ENCODE measurements around the gene INF2. TPM values are rescaled to one million over a fixed set of nuclear protein-coding genes. Genes with fewer than 3 reads are reported as not detected.
A peak's percentile ranks its signal among the peaks of the same experiment; 100 is the strongest.

Gene INF2
- polyA plus RNA-seq, 1 experiment: 39.9 TPM

DNA sequence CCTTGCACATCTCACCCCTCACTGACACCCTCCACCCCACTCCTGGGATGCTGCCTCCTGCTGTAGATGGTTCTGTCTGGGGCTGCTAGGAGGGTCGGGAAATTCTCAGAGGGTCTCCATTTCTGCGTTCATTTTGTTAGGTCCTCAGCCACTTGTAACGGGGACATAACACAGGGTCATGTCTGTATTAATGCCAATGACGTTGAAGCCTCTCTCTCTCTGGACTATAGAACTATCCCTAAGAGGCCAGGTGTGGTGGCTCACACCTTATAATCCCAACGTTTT lies 78.2 kb downstream of the INF2 start:
- TF ChIP-seq, protein P1, sequence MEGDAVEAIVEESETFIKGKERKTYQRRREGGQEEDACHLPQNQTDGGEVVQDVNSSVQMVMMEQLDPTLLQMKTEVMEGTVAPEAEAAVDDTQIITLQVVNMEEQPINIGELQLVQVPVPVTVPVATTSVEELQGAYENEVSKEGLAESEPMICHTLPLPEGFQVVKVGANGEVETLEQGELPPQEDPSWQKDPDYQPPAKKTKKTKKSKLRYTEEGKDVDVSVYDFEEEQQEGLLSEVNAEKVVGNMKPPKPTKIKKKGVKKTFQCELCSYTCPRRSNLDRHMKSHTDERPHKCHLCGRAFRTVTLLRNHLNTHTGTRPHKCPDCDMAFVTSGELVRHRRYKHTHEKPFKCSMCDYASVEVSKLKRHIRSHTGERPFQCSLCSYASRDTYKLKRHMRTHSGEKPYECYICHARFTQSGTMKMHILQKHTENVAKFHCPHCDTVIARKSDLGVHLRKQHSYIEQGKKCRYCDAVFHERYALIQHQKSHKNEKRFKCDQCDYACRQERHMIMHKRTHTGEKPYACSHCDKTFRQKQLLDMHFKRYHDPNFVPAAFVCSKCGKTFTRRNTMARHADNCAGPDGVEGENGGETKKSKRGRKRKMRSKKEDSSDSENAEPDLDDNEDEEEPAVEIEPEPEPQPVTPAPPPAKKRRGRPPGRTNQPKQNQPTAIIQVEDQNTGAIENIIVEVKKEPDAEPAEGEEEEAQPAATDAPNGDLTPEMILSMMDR (IDR thresholded peaks at IDR 0.05; ENCODE audit: insufficient read depth, low read depth, low read length): no peak
- ChIA-PET CTCF (interaction anchor here (1.3 to 6.3 kb wide), 7 partner anchors 9 to 201 kb away, joined by 3 to 76 read pairs (median 12); partner anchors contain the start of gene SIVA1), POLR2A (no interaction called here)
- no peak overlapping the region for H3K4me3 ChIP-seq (ENCODE audit: low read depth, low read length)
- no peaks in the 10 kb centered on the region for H3K27me3 ChIP-seq (ENCODE audit: control insufficient read depth, insufficient read depth, low read length)
- no peak for DNase-seq (ENCODE audit: low read depth)
- peaks cover 20% of the 10 kb centered on the region for H3K36me3 ChIP-seq (ENCODE audit: control insufficient read depth, insufficient read depth, low read length)

DNA sequence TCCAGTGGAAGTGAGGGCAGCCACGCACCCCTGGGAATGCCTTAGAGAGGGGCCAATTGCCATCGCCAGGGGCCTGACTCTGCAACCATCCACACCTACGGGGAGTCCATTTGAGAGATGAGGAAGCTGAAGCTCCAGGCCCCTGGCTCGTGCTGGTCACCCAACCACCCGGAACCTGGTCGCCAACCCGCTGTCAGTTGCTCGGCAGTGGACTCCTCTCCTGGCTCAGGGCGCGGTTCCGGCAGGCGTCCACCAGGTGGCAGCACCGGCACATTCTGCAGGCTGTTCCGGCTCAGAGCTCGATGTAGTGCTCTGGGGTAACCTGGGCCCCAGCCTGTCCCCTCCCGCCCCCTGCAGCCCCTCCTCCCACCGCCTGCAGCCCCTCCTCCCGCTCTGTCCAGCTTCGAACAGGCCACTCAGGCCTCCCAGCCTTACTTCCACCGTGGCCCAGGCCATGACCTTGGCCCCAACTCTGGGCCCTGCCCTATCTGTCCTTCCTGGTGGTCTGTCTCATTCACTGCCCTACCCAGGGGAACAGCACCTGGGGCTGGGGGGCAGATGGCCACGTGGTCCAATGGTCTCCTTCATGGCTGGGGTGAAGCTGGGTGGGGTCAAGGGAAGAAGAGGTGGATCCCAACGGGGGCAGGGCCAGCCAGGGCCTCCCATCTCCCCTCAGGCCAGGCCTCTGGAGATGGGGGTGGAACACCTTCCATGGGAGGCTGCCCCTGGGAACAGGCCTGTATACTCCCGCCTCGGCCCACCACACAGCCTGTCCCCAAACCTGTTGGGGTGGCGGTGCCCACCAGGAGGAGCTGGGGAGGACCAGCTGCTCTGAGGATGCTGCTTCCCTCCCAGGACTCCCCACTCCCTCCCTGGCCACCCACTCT lies 79.3 kb downstream of the INF2 start:
- peak; percentile 6 for DNase-seq (ENCODE audit: low read depth)
- TF ChIP-seq, protein P1 (IDR thresholded peaks at IDR 0.05; ENCODE audit: insufficient read depth, low read depth, low read length): peak; percentile 92
- CTCF ChIA-PET: interaction anchor here (0.6 to 6.3 kb wide), 34 partner anchors 8 to 277 kb away, joined by 3 to 76 read pairs (median 4); partner anchors contain the start of gene SIVA1
- Histone ChIP-seq H3K27me3 (ENCODE audit: control insufficient read depth, insufficient read depth, low read length) (no peaks in the 10 kb centered on the region), H3K4me3 (ENCODE audit: low read depth, low read length) (no peak overlapping the region), H3K36me3 (ENCODE audit: control insufficient read depth, insufficient read depth, low read length) (peaks cover 25% of the 10 kb centered on the region)
- POLR2A ChIA-PET: no interaction called here

DNA sequence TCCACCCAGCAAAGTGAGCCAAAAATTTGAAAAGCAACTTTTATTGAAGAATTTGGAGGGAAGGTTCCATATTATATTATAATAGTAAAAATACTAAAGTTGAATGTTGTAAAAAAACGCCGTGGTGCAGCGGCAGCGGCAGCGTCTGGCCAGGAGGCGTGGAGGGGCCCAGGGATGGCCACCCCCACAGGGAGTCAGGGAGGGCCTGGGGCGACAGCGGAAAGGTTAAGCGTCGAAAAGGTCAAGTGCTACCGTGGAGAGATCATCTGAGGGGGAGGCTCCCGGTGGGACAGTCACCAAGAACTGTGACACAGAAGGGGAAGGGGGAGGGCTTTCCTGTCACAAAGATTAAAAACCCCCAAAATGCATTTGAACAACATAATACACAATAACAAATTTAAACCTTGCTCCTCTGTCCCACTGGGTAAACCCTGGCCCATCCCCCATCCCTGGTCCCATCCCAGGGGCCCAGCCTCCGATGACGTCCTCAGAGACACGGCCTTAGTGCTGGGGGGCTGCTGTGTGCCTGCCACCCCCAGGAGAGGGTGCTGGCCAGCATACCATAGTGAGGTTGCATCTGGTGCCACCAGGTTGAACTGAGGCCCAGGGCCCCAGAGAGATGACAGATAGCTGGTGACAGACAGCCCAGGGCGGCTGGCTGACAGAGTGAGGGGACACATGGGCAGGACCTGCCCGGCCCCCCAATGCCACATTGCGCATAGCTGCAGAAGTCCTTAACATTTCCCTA lies 80.1 kb downstream of the INF2 start:
- TF ChIP-seq, protein P1 (IDR thresholded peaks at IDR 0.05; ENCODE audit: insufficient read depth, low read depth, low read length): no peak
- Histone ChIP-seq H3K4me3 (ENCODE audit: low read depth, low read length) (no peak overlapping the region), H3K36me3 (ENCODE audit: control insufficient read depth, insufficient read depth, low read length) (peaks cover 30% of the 10 kb centered on the region), H3K27me3 (ENCODE audit: control insufficient read depth, insufficient read depth, low read length) (no peaks in the 10 kb centered on the region)
- CTCF ChIA-PET: interaction anchor here (0.7 to 6.3 kb wide), 21 partner anchors 11 to 276 kb away, joined by 3 to 76 read pairs (median 7); partner anchors contain the start of gene SIVA1
- DNase-seq (ENCODE audit: low read depth): no peak
- POLR2A ChIA-PET: no interaction called here

DNA sequence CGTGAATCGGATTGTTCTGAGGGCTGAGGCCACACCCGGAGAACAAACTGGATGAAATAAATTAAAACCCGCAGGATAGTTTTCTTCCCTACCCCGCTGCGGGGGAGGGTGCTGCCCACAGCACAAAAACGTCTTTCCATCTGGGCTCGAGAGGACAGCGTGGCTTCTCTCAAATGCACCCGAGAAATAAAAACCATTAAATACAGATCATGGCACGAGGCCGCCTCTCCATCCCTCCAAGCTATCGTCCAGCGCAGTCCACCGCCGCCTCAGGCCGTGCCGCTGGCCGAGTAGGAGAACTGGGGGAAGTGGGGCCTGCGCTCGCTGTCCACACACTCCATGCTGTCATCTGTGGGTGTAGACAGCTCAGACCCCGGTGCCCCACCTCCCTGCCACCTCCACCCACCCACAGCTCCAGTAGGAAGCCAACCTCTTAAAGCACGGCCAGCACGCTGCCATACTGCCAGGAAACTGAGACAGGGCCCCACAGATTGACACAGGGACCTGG lies 80.7 kb downstream of the INF2 start:
- H3K4me3 ChIP-seq (ENCODE audit: low read depth, low read length): no peak overlapping the region
- H3K36me3 ChIP-seq (ENCODE audit: control insufficient read depth, insufficient read depth, low read length): peaks cover 32% of the 10 kb centered on the region
- ChIA-PET CTCF (interaction anchor here (0.8 to 6.3 kb wide), 11 partner anchors 10 to 552 kb away, joined by 3 to 76 read pairs (median 5); partner anchors contain the start of gene ZBTB42), POLR2A (no interaction called here)
- TF ChIP-seq, protein P1 (IDR thresholded peaks at IDR 0.05; ENCODE audit: insufficient read depth, low read depth, low read length): no peak
- H3K27me3 ChIP-seq (ENCODE audit: control insufficient read depth, insufficient read depth, low read length): no peaks in the 10 kb centered on the region
- no peak for DNase-seq (ENCODE audit: low read depth)

DNA sequence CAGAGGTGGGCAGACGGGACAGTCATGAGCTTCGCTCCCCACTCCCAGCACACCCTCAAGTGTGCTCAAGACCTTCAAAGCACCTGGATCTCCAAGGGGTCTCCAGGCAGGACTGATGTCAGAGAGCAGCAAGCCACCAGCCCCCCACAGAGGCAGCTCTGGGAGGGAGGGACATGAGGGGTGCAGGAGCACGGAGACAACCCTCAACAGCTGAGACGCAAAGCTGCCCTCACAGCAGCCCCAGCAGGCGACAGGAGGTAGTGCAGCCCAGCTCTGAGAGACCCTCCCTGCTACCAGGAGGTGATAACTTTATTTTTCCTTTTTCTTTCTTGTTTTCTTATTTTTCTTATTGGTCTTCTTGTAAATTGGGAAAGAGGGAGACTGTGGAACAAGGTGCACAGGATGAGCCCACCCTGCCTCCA lies 81.4 kb downstream of the INF2 start:
- CTCF ChIA-PET: interaction anchor here (0.8 to 6.3 kb wide), 11 partner anchors 10 to 551 kb away, joined by 3 to 76 read pairs (median 5); partner anchors contain the start of gene ZBTB42
- DNase-seq (ENCODE audit: low read depth): no peak
- POLR2A ChIA-PET: no interaction called here
- H3K4me3 ChIP-seq (ENCODE audit: low read depth, low read length): no peak overlapping the region
- TF ChIP-seq, protein P1 (IDR thresholded peaks at IDR 0.05; ENCODE audit: insufficient read depth, low read depth, low read length): peak; percentile 66
- H3K36me3 ChIP-seq (ENCODE audit: control insufficient read depth, insufficient read depth, low read length): peaks cover 38% of the 10 kb centered on the region
- no peaks in the 10 kb centered on the region for H3K27me3 ChIP-seq (ENCODE audit: control insufficient read depth, insufficient read depth, low read length)

Data from BJ (cell line).